Hematopoietic multipotent progenitor cell treated with erythropoietin and hydrocortisone succinate and interleukin-3 and kit ligand, for 4 days (in vitro differentiated cells): ENCODE results near the gene TMEM132D.
"Not testable (repeated sequence)": the region's sequence is repeated elsewhere in the genome, so short reads cannot be mapped to it uniquely, and the experiment has no call there.

Source experiments
- DNase-seq: peaks from one replicate; pipeline ENCODE4 v3.0.0-alpha.2; 2015

Gene TMEM132D

GRCh38 chr12:129566800-129567199 lies 337.0 kb downstream of the TMEM132D start:
- no peak for DNase-seq

DNA sequence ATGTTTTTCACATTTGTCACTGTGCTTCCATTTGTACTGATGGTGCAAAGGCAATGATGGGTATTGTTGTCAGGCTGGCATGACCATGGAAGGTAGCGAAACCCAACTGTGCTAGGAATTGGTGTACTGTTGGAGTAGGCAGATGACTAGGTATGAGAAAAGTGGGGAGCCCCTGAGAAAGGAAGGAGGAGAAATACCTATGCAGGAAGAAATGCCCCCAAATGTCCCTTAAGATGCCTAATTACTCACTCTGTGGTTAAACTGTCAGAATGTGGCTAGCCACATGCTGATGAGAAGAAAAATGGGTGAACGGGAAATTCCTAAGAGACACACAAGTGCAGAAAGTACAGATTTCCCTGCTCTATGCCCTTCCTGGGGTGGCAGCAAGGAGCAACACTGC lies 339.1 kb downstream of the TMEM132D start:
- DNase-seq, result no peak

- DNase-seq, result no peak
These were observed 340.6 kb downstream of the TMEM132D start for GRCh38 chr12:129563266-129563665.

- no peak for DNase-seq
These were observed 342.5 kb downstream of the TMEM132D start for GRCh38 chr12:129561304-129561703.

- DNase-seq, result no peak
These were observed 344.0 kb downstream of the TMEM132D start for GRCh38 chr12:129559776-129560175.

GRCh38 chr12:129558036-129558435 lies 345.8 kb downstream of the TMEM132D start:
- no peak for DNase-seq

DNA sequence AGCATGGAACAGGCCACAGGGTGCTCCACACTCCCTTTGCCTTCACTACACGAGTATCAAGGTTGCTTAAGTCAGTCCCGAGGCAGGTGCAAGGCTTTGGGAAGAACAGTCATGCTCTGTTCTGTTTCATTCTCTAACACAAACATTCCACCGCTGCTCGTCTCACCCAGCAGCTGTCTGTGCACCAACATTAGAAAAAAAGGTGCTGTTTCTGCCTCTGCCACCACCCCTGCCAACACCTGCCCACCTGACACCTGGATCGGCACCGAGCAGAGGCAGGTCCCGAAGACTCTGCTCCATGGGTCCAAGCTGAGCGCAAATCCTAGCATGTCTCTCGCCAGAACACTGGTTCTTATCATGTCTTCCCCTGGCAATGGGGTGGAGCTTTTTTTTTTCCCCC lies 347.7 kb downstream of the TMEM132D start:
- no peak for DNase-seq

DNA sequence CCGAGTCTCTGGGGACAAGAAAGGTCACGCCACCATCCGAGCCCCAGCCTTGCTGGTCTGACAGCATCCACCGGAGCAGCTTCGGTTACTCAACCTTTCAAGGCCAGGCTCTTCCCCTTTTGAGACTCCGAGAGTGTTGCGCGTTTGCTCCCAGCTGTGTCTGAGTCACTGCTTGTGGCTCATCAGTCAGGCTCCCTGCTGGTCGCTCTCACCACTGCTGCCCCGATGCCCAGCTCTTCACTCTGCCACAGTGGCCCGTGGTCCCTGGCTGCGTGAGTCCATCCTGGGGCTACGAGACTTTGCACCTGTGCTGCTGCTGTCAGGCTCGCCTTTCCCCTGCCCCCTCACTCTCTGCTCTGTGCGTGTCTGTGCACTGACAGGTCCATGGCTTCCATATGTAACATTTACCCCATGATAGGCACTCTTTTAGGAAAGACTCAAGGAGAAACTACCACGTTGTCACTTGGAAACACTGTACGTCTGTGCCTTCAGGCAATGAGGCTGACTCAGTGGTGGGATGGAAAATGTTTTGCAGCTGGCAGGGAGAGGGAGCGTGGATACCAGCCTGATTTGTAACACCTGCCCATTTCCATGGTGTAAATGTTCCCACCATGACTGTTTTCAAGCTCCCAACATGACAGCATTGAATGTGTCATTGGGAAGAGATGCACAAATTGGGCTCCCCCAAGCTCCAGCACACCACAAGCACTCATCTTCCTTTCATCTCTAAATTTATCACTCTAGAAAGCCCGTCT lies 350.7 kb downstream of the TMEM132D start:
- no peak for DNase-seq

GRCh38 chr12:129551441-129551840 lies 352.4 kb downstream of the TMEM132D start:
- DNase-seq, result no peak

DNA sequence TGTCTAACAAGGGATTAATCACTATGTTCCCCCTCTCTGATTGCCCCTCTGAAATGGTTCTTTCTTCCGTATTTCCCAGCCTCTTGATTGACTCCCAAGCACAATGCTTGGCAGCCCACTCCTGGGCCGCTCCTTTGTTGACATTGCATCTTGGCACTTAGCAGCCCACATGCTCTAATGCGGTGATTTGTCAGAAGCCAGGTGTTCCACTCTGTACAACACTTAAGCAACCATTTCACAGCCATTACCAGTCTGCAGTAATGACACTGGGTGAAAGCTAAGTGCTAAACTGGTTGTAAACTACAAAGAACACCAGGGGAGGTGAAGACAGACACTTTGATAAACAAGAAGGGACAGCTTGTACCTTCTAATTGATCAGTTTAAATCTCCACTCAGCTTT lies 353.5 kb downstream of the TMEM132D start:
- DNase-seq, result no peak

DNA sequence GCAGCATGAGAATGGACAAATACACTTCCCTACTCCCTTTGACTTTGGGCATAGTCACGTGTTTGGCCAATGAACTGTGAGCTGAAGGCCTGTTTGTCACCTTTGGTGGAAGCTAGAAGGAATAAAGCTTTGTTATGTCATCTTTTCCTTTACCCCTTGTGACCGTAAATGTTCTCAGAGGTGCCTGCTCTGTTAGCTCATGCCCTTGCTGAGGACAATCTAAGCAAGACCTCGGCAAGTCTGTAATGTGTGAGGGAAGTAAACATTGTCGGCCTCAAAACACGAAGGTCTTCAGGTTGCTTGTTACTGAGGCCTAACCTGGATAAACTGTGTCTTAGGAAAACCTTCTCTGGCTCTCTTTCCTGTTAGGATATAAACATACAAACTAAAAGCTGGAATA lies 354.2 kb downstream of the TMEM132D start:
- DNase-seq, result no peak

GRCh38 chr12:129549020-129549419 lies 354.8 kb downstream of the TMEM132D start:
- DNase-seq, result not testable (repeated sequence)

- no peak for DNase-seq
These were observed 359.1 kb downstream of the TMEM132D start for GRCh38 chr12:129544716-129545115.

DNA sequence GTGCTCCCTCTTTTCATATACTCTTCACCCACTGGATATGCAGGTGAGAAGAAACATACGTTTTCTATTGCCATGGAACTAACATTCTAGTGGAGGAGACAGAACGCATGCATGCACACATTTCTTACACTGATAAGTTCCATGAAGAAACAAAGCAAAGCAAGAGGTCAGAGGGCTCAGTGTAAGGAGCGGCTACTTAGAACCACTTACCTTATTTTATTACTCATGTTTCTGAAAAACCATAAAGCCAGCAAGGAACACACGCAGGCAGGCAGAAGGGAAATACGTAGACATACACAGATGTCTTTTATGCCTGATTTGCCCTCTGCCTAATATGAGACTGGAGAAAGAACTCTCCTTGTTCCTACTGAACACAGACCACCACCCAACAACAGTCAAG lies 362.9 kb downstream of the TMEM132D start:
- DNase-seq, result no peak

DNA sequence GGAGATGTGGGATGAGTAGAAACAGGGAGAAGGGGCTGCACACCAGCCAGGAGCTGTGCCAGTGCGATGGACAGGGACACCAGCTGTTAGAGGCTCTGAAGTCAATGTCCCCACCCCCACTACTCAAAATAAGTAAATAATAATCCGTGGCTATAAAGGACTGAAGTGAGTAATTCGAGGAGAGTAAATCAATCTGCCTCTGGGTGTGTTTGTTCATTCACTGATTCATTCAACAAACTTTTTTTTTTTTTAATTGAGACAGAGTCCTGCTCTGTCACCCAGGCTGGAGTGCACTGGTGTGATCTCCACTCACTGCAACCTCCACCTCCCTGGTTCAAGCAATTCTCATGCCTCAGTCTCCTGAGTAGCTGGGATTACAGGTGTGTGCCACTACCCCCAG lies 363.6 kb downstream of the TMEM132D start:
- no peak for DNase-seq

GRCh38 chr12:129538724-129539335 lies 365.0 kb downstream of the TMEM132D start:
- DNase-seq, result not testable (repeated sequence)

DNA sequence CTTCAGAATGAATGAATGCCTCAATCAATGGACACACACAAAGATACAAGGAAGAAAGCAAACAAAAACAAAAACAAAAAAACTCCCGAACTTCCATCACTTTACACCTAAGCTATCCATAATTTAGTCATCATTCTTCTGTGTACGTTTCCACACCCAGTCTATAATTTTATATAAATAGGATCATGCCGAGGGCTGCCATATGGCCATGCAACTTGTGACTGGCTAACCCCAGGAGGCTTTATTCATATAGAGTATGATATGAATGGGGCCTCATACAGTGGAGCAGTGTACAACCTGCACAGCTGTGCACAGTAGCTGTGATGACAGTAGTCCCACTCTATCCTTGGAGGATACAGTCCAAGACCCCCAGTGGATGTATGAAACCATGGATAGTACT lies 365.7 kb downstream of the TMEM132D start:
- DNase-seq, result no peak

DNA sequence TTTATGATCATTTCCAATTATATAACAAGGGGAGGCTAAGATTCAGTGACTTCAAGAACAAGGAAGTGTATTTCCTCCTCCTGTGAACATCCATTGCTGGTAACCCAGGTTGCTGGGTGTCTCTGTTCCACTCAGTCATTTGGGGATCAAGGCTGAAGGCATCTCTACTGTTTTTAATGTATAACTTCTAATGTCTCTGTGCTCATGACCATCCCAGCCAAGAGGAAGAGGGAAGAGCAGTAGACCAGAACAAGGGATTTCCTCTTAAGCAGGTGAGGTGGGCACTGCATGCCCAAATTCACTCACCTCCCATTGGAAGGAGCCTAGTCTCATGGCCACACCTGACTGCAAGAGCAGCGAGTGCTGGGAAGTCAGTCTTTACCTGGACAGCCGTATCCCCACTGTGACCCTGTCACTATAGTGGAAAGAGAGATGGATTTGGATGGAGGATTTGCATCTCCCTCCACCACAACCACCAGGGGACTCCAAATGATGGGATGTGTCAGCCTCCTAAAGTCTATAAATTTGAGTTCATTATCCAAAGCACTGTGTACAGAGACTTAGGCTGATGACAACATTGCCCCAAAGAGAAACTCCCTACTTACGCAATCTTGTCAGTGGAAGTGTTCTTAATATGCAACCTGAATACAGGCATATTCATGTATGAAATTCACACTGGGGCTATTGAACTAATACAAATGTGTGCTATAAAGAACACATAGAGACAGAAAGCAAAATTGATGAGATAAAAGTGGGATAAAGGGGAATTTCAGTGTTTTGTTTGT lies 368.7 kb downstream of the TMEM132D start:
- no peak for DNase-seq

DNA sequence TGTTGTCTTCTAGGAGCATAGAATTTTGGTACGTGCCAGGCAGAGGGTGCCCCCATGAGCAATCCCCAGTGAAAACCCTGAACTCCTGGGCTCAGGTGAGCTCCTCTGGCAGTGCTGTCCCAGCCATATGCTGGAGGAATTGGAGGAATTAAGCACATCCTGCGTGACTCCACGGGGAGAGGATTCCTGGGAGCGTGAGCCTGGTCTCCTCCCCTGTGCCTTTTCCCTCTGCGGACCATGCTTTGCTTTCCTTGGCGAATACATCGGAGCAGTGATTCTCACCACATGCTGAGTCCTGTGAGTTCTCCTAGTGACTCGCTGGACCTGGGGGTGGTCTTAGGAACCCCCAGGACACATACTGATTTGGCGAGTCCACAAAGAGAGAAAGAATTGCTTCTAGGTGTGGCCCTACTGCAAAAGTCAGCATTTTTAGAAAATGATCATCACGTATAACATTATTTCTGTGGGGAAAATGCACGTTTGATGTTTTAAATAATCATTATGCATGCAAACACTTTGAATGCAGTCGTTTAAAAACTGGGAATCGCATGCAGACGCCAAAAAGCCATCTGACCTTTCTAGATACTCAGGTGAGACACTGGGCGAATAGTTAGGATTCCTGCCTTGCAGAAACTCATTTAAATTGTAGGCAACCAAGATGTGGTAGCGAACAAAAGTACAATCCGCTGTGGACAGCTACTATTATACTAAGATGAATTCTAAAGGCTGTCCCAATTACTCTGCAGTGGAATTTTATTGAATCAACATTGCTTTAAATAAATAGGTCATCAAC lies 370.9 kb downstream of the TMEM132D start:
- DNase-seq, result no peak

GRCh38 chr12:129532082-129532481 lies 371.7 kb downstream of the TMEM132D start:
- no peak for DNase-seq

GRCh38 chr12:129530984-129531383 lies 372.8 kb downstream of the TMEM132D start:
- DNase-seq, result no peak

DNA sequence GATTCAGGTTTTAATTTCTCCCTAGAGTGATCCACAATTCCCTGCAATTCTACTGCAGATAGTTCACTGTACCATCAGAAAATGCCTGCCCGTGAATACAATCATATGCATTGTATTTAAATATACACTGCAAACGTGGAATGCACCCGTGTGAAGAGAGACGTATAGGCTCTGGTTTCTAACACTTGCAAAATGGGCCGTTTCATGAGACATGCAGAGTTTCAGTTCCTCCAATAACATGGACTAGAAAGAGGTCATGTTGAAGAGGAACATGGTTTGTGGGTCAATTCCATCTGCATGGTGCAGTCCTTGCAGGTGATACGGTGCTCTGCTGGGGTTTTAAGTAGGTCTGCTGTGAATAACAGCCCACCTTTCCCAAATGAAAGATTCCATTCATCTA lies 373.3 kb downstream of the TMEM132D start:
- DNase-seq, result no peak

GRCh38 chr12:129527506-129527905 lies 376.3 kb downstream of the TMEM132D start:
- DNase-seq, result no peak
